ENCODE data around the gene IQGAP3.
A peak's percentile ranks its signal among the peaks of the same experiment; 100 is the strongest.

The IQGAP3 gene

GRCh38 chr1:156499194-156499841 lies 73.0 kb downstream of the IQGAP3 start:
- H3K27ac ChIP-seq, result peak overlapping the region; percentile 93
- no peak for TF ChIP-seq CTCF (IDR thresholded peaks at IDR 0.05)
- no peak for TF ChIP-seq ZFX (IDR thresholded peaks at IDR 0.05; ENCODE audit: borderline replicate concordance)

GRCh38 chr1:156498432-156499193 lies 73.8 kb downstream of the IQGAP3 start:
- H3K27ac ChIP-seq, result peak overlapping the region; percentile 93
- no peak for TF ChIP-seq ZFX (IDR thresholded peaks at IDR 0.05; ENCODE audit: borderline replicate concordance)
- no peak for TF ChIP-seq CTCF (IDR thresholded peaks at IDR 0.05)

- H3K27ac ChIP-seq, result peak overlapping the region; percentile 93
- no peak for TF ChIP-seq ZFX (IDR thresholded peaks at IDR 0.05; ENCODE audit: borderline replicate concordance)
- TF ChIP-seq CTCF (IDR thresholded peaks at IDR 0.05), result no peak
These were observed 74.5 kb downstream of the IQGAP3 start for GRCh38 chr1:156497743-156498431.

GRCh38 chr1:156497078-156497742 lies 75.2 kb downstream of the IQGAP3 start:
- TF ChIP-seq ZFX (IDR thresholded peaks at IDR 0.05; ENCODE audit: borderline replicate concordance) (no peak), CTCF (IDR thresholded peaks at IDR 0.05) (no peak)
- peak overlapping the region; percentile 93; the same call in 1 of the 2 replicates for H3K27ac ChIP-seq

- TF ChIP-seq ZFX (IDR thresholded peaks at IDR 0.05; ENCODE audit: borderline replicate concordance) (no peak), CTCF (IDR thresholded peaks at IDR 0.05) (no peak)
- H3K27ac ChIP-seq, result no peak overlapping the region
These were observed 76.1 kb downstream of the IQGAP3 start for GRCh38 chr1:156496211-156496761.

- no peak overlapping the region for H3K27ac ChIP-seq
- TF ChIP-seq CTCF (IDR thresholded peaks at IDR 0.05), result no peak
- TF ChIP-seq ZFX (IDR thresholded peaks at IDR 0.05; ENCODE audit: borderline replicate concordance), result no peak
These were observed 76.8 kb downstream of the IQGAP3 start for GRCh38 chr1:156495401-156496140.

Measured in 22Rv1 (cell line).